Measurements from ENCODE around the gene LRP11. TPM values are rescaled to one million over a fixed set of nuclear protein-coding genes. Genes with fewer than 3 reads are reported as not detected.
"Not testable (repeated sequence)": the region's sequence is repeated elsewhere in the genome, so short reads cannot be mapped to it uniquely, and the experiment has no call there.

The LRP11 gene, protein sequence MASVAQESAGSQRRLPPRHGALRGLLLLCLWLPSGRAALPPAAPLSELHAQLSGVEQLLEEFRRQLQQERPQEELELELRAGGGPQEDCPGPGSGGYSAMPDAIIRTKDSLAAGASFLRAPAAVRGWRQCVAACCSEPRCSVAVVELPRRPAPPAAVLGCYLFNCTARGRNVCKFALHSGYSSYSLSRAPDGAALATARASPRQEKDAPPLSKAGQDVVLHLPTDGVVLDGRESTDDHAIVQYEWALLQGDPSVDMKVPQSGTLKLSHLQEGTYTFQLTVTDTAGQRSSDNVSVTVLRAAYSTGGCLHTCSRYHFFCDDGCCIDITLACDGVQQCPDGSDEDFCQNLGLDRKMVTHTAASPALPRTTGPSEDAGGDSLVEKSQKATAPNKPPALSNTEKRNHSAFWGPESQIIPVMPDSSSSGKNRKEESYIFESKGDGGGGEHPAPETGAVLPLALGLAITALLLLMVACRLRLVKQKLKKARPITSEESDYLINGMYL
- total RNA-seq (10 to 100 TPM; 18.0 to 31.3 TPM), polyA plus RNA-seq (ENCODE audit: insufficient read length in 2 of 2) (10 to 100 TPM; 36.5 to 39.3 TPM)
- long read RNA-seq, donor 1, transcript LRP11-201 (7 exons, 3,260 nt): major isoform, 10 of 10 reads
- long read RNA-seq, donor 1, partial matches to known transcripts: 0 of 10 reads
- long read RNA-seq, donor 1, other reads (novel, unspliced or antisense): 0 of 10 reads
- long read RNA-seq, donor 2, transcript LRP11-201 (7 exons, 3,260 nt): major isoform, 5 of 5 reads
- long read RNA-seq, donor 2, partial matches to known transcripts: 0 of 5 reads
- long read RNA-seq, donor 2, other reads (novel, unspliced or antisense): 0 of 5 reads
- long read RNA-seq, donor 3, partial matches to known transcripts: 0 of 3 reads
- long read RNA-seq, donor 3, other reads (novel, unspliced or antisense): 0 of 3 reads
- long read RNA-seq, donor 4, partial matches to known transcripts: 0 of 1 reads
- long read RNA-seq, donor 4, other reads (novel, unspliced or antisense): 0 of 1 reads

DNA sequence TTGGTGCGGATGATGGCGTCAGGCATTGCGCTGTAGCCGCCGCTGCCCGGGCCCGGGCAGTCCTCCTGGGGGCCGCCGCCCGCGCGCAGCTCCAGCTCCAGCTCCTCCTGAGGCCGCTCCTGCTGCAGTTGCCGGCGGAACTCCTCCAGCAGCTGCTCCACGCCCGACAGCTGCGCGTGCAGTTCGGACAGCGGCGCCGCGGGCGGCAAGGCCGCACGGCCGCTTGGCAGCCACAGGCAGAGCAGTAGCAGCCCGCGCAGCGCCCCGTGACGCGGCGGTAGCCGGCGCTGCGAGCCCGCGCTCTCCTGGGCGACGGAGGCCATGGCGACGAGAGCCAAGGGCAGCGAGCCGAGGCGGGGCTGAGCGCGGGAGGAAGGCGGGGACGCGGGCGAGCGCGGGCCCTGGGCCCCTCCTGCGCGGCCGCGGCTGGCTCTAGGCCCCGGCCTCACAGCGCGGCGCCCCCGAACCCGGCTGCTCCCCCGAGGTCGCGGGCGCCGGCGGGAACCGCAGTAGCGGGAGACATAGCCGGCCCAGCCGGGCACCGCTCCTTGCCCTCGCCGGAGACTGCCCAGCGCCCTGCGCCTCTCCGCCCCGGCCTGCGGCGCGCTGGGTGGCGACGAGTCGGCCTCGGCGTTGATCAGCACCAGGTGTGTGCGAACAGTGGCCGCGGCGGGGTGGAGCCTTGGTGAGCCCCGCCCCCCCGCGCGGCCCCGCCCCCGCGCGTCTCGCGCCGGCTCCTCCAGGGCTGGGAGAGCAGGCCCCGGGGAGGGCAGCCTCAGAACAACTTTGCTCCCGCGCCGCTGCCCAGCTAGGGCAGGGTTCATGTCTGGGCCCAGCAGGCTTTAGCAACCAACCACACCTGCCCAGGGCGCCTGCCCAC, at the start of gene LRP11:
Gene LRP11, minus strand, starts transcription at position 662 of the 880 bp plus-strand sequence. Its CDS starts 339 bp downstream, at position 323.
- H3K27ac ChIP-seq (ENCODE audit: low read depth, low read length): peak within 1 kb of the TSS; percentile 89
- WGBS (ENCODE audit: insufficient coverage): under 1% methylated on average over 110 of the region's 110 CpGs
- DNase-seq (ENCODE audit: low read depth in 4 of 6, low spot score in 6 of 6): peak; percentile 50 to 91 (median 63)

GRCh38 chr6:149913540-149914240, 49.5 kb upstream of the LRP11 start:
- H3K27me3 ChIP-seq (ENCODE audit: control insufficient read depth, insufficient read depth, low read length): no peaks in the 10 kb centered on the region
- 72% methylated on average over 8 of the region's 9 CpGs for WGBS (ENCODE audit: insufficient coverage)
- DNase-seq (ENCODE audit: low read depth in 4 of 6, low spot score in 6 of 6): no peak
- peaks cover 1% of the 10 kb centered on the region for H3K9me3 ChIP-seq (ENCODE audit: control insufficient read depth, insufficient read depth, low read length)
- no peak overlapping the region for H3K4me3 ChIP-seq (ENCODE audit: low read depth, low read length)
- peaks cover 2% of the 10 kb centered on the region for H3K36me3 ChIP-seq (ENCODE audit: control insufficient read depth, insufficient read depth, low read length)
- no peak overlapping the region for H3K27ac ChIP-seq (ENCODE audit: low read depth, low read length)
- no peaks in the 10 kb centered on the region for H3K4me1 ChIP-seq (ENCODE audit: control insufficient read depth, insufficient read depth, low read length)

More for the DNA sequence above, at the start of gene LRP11:
- Histone ChIP-seq H3K4me1 (ENCODE audit: control insufficient read depth, insufficient read depth, low read length) (peaks cover 26% of the 10 kb centered on the region), H3K4me3 (ENCODE audit: low read depth, low read length) (peak within 1 kb of the TSS; percentile 55), H3K27me3 (ENCODE audit: control insufficient read depth, insufficient read depth, low read length) (no peaks in the 10 kb centered on the region), H3K36me3 (ENCODE audit: control insufficient read depth, insufficient read depth, low read length) (peaks cover 4% of the 10 kb centered on the region), H3K9me3 (ENCODE audit: control insufficient read depth, insufficient read depth, low read length) (no peaks in the 10 kb centered on the region)

DNA sequence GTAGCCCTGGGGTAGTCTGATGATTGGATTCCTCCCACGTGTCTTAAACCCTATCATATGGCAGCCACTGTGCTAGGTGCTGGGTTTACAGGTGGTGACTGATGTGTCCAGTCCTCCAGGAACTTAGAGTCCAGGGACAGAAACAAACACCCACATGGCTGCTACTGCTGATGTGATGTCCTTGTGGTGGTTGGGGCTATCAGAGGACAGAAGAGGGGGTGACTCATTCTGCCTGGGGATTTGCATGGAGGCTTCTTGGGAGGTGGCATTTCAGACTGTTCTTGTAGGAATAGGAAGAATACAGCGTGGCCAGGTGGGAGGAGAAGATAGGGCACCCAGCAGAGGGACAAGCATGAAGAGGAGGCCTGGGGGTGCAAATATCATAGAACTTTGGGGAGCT, 48.9 kb upstream of the LRP11 start:
- Histone ChIP-seq H3K4me1 (ENCODE audit: control insufficient read depth, insufficient read depth, low read length) (no peaks in the 10 kb centered on the region), H3K27ac (ENCODE audit: low read depth, low read length) (no peak overlapping the region), H3K36me3 (ENCODE audit: control insufficient read depth, insufficient read depth, low read length) (peaks cover 2% of the 10 kb centered on the region), H3K27me3 (ENCODE audit: control insufficient read depth, insufficient read depth, low read length) (no peaks in the 10 kb centered on the region), H3K4me3 (ENCODE audit: low read depth, low read length) (no peak overlapping the region), H3K9me3 (ENCODE audit: control insufficient read depth, insufficient read depth, low read length) (peaks cover 5% of the 10 kb centered on the region)
- 88% methylated on average over 1 of the region's 2 CpGs for WGBS (ENCODE audit: insufficient coverage)
- DNase-seq (ENCODE audit: low read depth in 4 of 6, low spot score in 6 of 6): no peak

- not testable (repeated sequence) for H3K36me3 ChIP-seq (ENCODE audit: control insufficient read depth, insufficient read depth, low read length); DNase-seq (ENCODE audit: low read depth in 4 of 6, low spot score in 6 of 6); H3K4me3 ChIP-seq (ENCODE audit: low read depth, low read length); H3K4me1 ChIP-seq (ENCODE audit: control insufficient read depth, insufficient read depth, low read length); H3K27ac ChIP-seq (ENCODE audit: low read depth, low read length); H3K9me3 ChIP-seq (ENCODE audit: control insufficient read depth, insufficient read depth, low read length); H3K27me3 ChIP-seq (ENCODE audit: control insufficient read depth, insufficient read depth, low read length)
- whole genome bisulfite sequencing (ENCODE audit: insufficient coverage): no CpG with 5 or more reads among the region's 3 CpGs
These were observed 48.5 kb upstream of the LRP11 start for GRCh38 chr6:149912680-149913079.

DNA sequence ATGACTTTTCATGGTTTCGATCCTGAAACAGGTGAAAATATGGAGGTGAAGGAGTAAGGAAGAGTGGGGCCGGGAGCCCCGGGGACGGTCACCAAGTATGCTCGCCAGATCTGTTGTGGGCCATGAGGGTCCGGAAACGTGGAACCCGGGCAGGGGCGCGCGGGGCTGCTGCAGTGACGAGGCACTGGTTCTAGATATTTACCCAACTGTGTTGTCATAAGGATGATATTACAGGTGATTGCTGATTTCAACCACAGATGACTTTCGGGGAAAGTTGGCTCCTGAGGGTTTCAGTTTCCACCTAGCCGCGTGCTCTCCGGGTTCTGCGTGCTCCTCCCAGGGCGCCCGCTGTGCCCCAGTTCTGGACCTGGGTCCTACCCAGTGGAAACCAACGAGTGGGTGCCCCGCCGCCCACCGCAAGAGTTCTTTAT, 46.6 kb upstream of the LRP11 start:
- Histone ChIP-seq H3K4me1 (ENCODE audit: control insufficient read depth, insufficient read depth, low read length) (no peaks in the 10 kb centered on the region), H3K27ac (ENCODE audit: low read depth, low read length) (no peak overlapping the region), H3K4me3 (ENCODE audit: low read depth, low read length) (no peak overlapping the region), H3K9me3 (ENCODE audit: control insufficient read depth, insufficient read depth, low read length) (peaks cover 6% of the 10 kb centered on the region), H3K27me3 (ENCODE audit: control insufficient read depth, insufficient read depth, low read length) (no peaks in the 10 kb centered on the region), H3K36me3 (ENCODE audit: control insufficient read depth, insufficient read depth, low read length) (peaks cover 2% of the 10 kb centered on the region)
- no peak for DNase-seq (ENCODE audit: low read depth in 4 of 6, low spot score in 6 of 6)
- 95% methylated on average over 23 of the region's 23 CpGs for WGBS (ENCODE audit: insufficient coverage)

GRCh38 chr6:149909701-149910470, 45.7 kb upstream of the LRP11 start:
- WGBS (ENCODE audit: insufficient coverage): 80% methylated on average over 1 of the region's 9 CpGs

GRCh38 chr6:149908480-149908879, 44.3 kb upstream of the LRP11 start:
- not testable (repeated sequence) for H3K27ac ChIP-seq (ENCODE audit: low read depth, low read length); H3K9me3 ChIP-seq (ENCODE audit: control insufficient read depth, insufficient read depth, low read length); DNase-seq (ENCODE audit: low read depth in 4 of 6, low spot score in 6 of 6); H3K27me3 ChIP-seq (ENCODE audit: control insufficient read depth, insufficient read depth, low read length); H3K36me3 ChIP-seq (ENCODE audit: control insufficient read depth, insufficient read depth, low read length); H3K4me3 ChIP-seq (ENCODE audit: low read depth, low read length); H3K4me1 ChIP-seq (ENCODE audit: control insufficient read depth, insufficient read depth, low read length)
- 72% methylated on average over 4 of the region's 4 CpGs for WGBS (ENCODE audit: insufficient coverage)

More at GRCh38 chr6:149909701-149910470, 45.7 kb upstream of the LRP11 start:
- no peak for DNase-seq (ENCODE audit: low read depth in 4 of 6, low spot score in 6 of 6)
- Histone ChIP-seq H3K9me3 (ENCODE audit: control insufficient read depth, insufficient read depth, low read length) (peaks cover 6% of the 10 kb centered on the region), H3K36me3 (ENCODE audit: control insufficient read depth, insufficient read depth, low read length) (peaks cover 8% of the 10 kb centered on the region), H3K4me3 (ENCODE audit: low read depth, low read length) (no peak overlapping the region), H3K27ac (ENCODE audit: low read depth, low read length) (no peak overlapping the region), H3K27me3 (ENCODE audit: control insufficient read depth, insufficient read depth, low read length) (no peaks in the 10 kb centered on the region), H3K4me1 (ENCODE audit: control insufficient read depth, insufficient read depth, low read length) (no peaks in the 10 kb centered on the region)

DNA sequence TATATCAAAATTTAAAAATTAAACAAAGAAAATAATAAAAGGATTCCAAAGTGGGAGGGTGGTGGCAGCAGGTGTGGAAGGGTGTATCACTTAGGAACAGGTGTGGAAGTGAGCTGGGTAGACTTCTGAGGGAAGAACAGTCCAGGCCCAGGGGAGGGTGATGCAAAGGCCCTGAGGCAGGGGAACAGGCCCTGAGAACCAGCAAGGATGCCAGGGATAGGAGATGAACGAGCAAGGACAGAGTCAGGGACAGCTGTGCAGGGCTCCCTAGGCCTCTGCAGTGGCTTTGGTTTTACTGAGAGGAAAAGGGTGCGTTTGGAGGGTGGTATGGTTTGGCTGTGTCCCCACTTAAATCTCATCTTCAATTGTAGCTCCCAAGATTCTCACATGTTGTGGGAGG, 43.2 kb upstream of the LRP11 start:
- DNase-seq (ENCODE audit: low read depth in 4 of 6, low spot score in 6 of 6): no peak
- H3K4me3 ChIP-seq (ENCODE audit: low read depth, low read length): no peak overlapping the region
- H3K36me3 ChIP-seq (ENCODE audit: control insufficient read depth, insufficient read depth, low read length): peaks cover 8% of the 10 kb centered on the region
- H3K27ac ChIP-seq (ENCODE audit: low read depth, low read length): no peak overlapping the region
- H3K9me3 ChIP-seq (ENCODE audit: control insufficient read depth, insufficient read depth, low read length): peaks cover 6% of the 10 kb centered on the region
- WGBS (ENCODE audit: insufficient coverage): 64% methylated on average over 1 of the region's 2 CpGs
- H3K4me1 ChIP-seq (ENCODE audit: control insufficient read depth, insufficient read depth, low read length): no peaks in the 10 kb centered on the region
- no peaks in the 10 kb centered on the region for H3K27me3 ChIP-seq (ENCODE audit: control insufficient read depth, insufficient read depth, low read length)

All from spinal cord (tissue), 10 donors.